Measurements from ENCODE around the gene DAB1.

The DAB1 gene

DNA sequence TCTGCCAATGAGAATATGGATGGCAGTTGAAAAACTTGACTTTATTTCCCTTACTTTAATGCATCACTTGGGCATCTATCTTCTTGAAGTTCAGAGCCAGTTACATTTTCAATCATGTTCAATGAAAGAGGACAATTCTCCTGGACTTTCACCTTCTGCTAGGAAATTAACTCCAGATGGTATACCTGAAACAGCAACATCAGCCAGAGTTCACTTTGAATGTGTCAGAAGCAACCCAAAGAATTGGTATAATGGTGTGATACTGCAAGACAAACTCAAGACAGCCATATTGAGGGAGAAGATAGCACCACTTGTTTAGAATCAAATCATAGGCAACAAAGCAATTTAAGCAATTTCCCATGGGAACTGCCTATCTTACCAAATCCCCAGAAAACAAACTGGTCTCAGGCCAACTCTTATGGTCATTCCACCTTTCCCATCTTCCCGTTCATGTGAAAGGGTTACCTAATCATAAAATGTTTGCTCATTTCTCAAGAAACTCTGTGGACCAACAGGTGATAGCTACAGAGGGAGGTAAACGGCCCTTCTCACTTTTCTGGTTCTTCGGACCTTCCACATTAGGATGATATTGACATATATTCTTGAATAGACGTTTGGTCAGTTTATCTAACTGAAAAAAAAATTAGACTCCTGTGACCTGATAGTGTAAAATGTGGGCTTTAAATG is 428.3 kb downstream of the DAB1 start:
- Histone ChIP-seq H3K27me3 (ENCODE audit: insufficient read depth, low read length) (no peaks in the 10 kb centered on the region), H3K9me3 (ENCODE audit: insufficient read depth, low read depth, low read length) (no peaks in the 10 kb centered on the region), H3K36me3 (ENCODE audit: insufficient read depth, low read length) (no peaks in the 10 kb centered on the region), H3K9ac (ENCODE audit: low read depth, low read length) (no peak overlapping the region), H3K4me1 (ENCODE audit: insufficient read depth, low read length) (peaks cover 14% of the 10 kb centered on the region), H3K27ac (ENCODE audit: low read depth, low read length) (no peak overlapping the region), H3K4me3 (ENCODE audit: low read length) (no peak overlapping the region)
- 94% methylated on average over 4 of the region's 4 CpGs for WGBS

DNA sequence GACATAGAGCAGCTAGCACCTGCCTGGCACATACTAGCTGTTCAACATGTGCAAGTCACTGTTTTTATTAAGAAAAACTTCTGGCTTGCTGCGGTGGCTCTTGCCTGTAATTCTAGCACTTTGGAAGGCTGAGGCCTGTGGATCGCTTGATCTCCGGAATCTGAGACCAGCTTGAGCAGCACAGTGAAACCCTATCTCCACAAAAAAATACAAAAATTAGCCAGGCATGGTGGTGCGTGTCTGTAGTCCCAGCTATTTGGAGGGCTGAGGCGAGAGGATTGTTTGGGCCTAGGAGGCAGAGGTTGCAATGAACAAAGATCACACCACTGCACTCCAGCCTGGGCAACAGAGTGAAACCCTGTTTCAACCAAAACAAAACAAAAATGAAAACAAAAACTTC is 430.4 kb downstream of the DAB1 start:
- Histone ChIP-seq H3K9me3 (ENCODE audit: insufficient read depth, low read depth, low read length) (no peaks in the 10 kb centered on the region), H3K27me3 (ENCODE audit: insufficient read depth, low read length) (no peaks in the 10 kb centered on the region), H3K27ac (ENCODE audit: low read depth, low read length) (no peak overlapping the region), H3K9ac (ENCODE audit: low read depth, low read length) (no peak overlapping the region), H3K4me1 (ENCODE audit: insufficient read depth, low read length) (peaks cover 14% of the 10 kb centered on the region), H3K4me3 (ENCODE audit: low read length) (no peak overlapping the region), H3K36me3 (ENCODE audit: insufficient read depth, low read length) (no peaks in the 10 kb centered on the region)
- WGBS: 92% methylated on average over 5 of the region's 5 CpGs

- peaks cover 14% of the 10 kb centered on the region for H3K4me1 ChIP-seq (ENCODE audit: insufficient read depth, low read length)
- no peak overlapping the region for H3K9ac ChIP-seq (ENCODE audit: low read depth, low read length)
- 90% methylated on average over 14 of the region's 15 CpGs for WGBS
- H3K27ac ChIP-seq (ENCODE audit: low read depth, low read length): no peak overlapping the region
- H3K27me3 ChIP-seq (ENCODE audit: insufficient read depth, low read length): no peaks in the 10 kb centered on the region
- H3K4me3 ChIP-seq (ENCODE audit: low read length): no peak overlapping the region
- no peaks in the 10 kb centered on the region for H3K9me3 ChIP-seq (ENCODE audit: insufficient read depth, low read depth, low read length)
- H3K36me3 ChIP-seq (ENCODE audit: insufficient read depth, low read length): no peaks in the 10 kb centered on the region
Measured at GRCh38 chr1:56992318-56993125, 431.3 kb downstream of the DAB1 start.

DNA sequence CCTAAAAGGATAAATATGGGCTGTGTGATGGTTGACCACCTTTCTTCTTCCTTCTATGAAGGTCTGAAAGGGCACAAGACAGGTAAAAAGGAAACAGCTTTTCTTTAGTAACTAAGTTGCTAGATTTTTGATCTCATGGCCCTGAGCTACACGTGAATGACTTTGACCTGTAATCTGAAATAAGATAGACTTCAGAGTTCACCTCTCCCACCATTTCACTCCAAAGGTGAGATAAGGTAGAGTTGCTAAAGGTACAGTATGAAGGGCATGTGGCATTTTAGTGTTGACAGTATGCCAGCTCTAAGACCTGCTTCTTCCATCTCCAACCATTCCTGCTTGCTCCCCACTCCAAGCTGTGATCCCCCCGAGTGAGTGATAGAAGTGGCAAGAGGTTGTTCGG is 432.3 kb downstream of the DAB1 start:
- Histone ChIP-seq H3K27ac (ENCODE audit: low read depth, low read length) (no peak overlapping the region), H3K9me3 (ENCODE audit: insufficient read depth, low read depth, low read length) (no peaks in the 10 kb centered on the region), H3K9ac (ENCODE audit: low read depth, low read length) (no peak overlapping the region), H3K4me1 (ENCODE audit: insufficient read depth, low read length) (peaks cover 14% of the 10 kb centered on the region), H3K27me3 (ENCODE audit: insufficient read depth, low read length) (no peaks in the 10 kb centered on the region), H3K36me3 (ENCODE audit: insufficient read depth, low read length) (no peaks in the 10 kb centered on the region), H3K4me3 (ENCODE audit: low read length) (no peak overlapping the region)
- 94% methylated on average over 3 of the region's 3 CpGs for WGBS

DNA sequence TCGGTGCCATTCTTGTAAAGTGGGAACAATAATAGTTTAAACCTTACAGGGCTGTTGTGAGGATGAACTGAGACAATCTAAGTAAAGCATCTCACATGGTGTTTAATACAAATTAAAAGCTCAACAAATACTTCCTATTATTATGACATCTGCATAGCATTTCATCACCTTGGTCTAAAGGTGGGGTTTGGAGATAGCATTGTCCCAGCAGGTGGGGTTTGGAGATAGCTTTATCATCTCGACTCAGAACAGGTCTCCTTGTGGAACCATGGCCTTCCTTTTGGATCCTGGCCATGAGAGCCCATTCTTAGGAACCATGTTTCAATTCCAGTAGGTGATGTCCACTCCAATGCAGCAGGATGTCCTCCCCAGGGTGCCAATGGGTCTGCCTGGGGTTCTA is 437.5 kb downstream of the DAB1 start:
- 98% methylated on average over 2 of the region's 2 CpGs for WGBS
- Histone ChIP-seq H3K36me3 (ENCODE audit: insufficient read depth, low read length) (no peaks in the 10 kb centered on the region), H3K4me1 (ENCODE audit: insufficient read depth, low read length) (no peaks in the 10 kb centered on the region), H3K9ac (ENCODE audit: low read depth, low read length) (no peak overlapping the region), H3K27ac (ENCODE audit: low read depth, low read length) (no peak overlapping the region), H3K9me3 (ENCODE audit: insufficient read depth, low read depth, low read length) (no peaks in the 10 kb centered on the region), H3K27me3 (ENCODE audit: insufficient read depth, low read length) (no peaks in the 10 kb centered on the region), H3K4me3 (ENCODE audit: low read length) (no peak overlapping the region)

- H3K36me3 ChIP-seq (ENCODE audit: insufficient read depth, low read length): no peaks in the 10 kb centered on the region
- 90% methylated on average over 2 of the region's 2 CpGs for WGBS
- H3K27me3 ChIP-seq (ENCODE audit: insufficient read depth, low read length): no peaks in the 10 kb centered on the region
- H3K4me3 ChIP-seq (ENCODE audit: low read length): no peak overlapping the region
- no peak overlapping the region for H3K9ac ChIP-seq (ENCODE audit: low read depth, low read length)
- H3K4me1 ChIP-seq (ENCODE audit: insufficient read depth, low read length): no peaks in the 10 kb centered on the region
- no peaks in the 10 kb centered on the region for H3K9me3 ChIP-seq (ENCODE audit: insufficient read depth, low read depth, low read length)
- no peak overlapping the region for H3K27ac ChIP-seq (ENCODE audit: low read depth, low read length)
Measured at GRCh38 chr1:56985857-56986256, 438.0 kb downstream of the DAB1 start.

GRCh38 chr1:56983484-56983883 is 440.4 kb downstream of the DAB1 start:
- 83% methylated on average over 6 of the region's 6 CpGs for WGBS
- Histone ChIP-seq H3K9ac (ENCODE audit: low read depth, low read length) (no peak overlapping the region), H3K4me1 (ENCODE audit: insufficient read depth, low read length) (no peaks in the 10 kb centered on the region), H3K9me3 (ENCODE audit: insufficient read depth, low read depth, low read length) (no peaks in the 10 kb centered on the region), H3K36me3 (ENCODE audit: insufficient read depth, low read length) (no peaks in the 10 kb centered on the region), H3K27me3 (ENCODE audit: insufficient read depth, low read length) (no peaks in the 10 kb centered on the region), H3K4me3 (ENCODE audit: low read length) (no peak overlapping the region), H3K27ac (ENCODE audit: low read depth, low read length) (no peak overlapping the region)

DNA sequence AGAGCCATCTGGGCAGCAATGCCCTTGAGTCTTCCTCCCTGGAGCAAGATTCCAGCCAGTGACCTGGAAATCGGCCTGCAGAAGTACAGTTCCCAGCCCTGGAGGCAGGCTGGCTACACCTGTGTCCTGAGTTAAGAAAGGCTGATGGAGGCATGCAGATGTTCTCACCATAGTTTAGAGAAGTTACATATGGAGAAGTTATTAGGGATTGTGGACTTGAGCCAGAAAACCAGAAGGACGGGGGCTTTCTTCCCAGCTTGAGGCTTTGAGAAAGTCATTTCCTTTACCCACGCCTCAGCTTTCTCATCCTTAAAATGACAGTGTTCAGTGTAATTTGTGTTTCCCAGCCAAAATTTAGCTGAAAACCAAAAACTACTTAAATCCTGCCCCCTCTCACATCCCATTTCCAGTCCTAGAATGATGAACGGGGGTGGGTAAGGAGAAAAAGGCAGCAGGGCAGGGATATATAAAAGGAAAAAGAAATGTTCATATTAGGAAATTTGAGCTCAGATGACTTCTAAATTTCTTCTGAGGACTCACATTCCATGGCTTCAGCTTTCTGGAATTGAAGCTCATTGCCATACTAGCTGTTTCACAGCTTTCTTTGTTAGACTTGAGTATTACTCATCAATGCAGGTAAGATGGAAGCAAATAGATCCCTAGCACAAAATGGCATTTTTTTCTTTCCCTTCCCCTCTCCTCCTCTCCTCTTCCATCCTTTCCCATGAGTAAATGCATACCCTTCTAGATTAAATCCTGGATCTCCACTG is 443.7 kb downstream of the DAB1 start:
- Histone ChIP-seq H3K9ac (ENCODE audit: low read depth, low read length) (no peak overlapping the region), H3K36me3 (ENCODE audit: insufficient read depth, low read length) (no peaks in the 10 kb centered on the region), H3K27me3 (ENCODE audit: insufficient read depth, low read length) (no peaks in the 10 kb centered on the region), H3K27ac (ENCODE audit: low read depth, low read length) (no peak overlapping the region), H3K9me3 (ENCODE audit: insufficient read depth, low read depth, low read length) (no peaks in the 10 kb centered on the region), H3K4me1 (ENCODE audit: insufficient read depth, low read length) (no peaks in the 10 kb centered on the region), H3K4me3 (ENCODE audit: low read length) (no peak overlapping the region)
- 95% methylated on average over 3 of the region's 4 CpGs for WGBS

DNA sequence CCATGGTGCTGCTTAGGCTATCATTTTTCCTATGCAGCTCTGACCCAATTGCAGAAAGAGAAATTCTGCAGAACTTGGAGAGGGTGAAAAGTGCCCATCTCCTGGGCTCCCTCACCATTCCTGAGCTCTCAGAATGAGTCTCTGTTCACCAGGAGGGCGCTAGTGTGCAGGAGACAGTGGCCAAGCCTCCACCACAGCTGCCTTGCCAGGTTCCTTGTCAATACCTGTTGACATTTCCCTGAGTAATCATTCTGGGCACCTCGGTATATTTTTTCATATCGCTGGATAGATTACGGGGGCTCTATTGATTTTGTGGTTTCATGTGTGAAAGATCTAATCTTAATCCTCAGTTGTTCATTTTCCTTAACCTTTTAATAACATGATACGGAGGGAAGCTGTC is 445.0 kb downstream of the DAB1 start:
- 92% methylated on average over 3 of the region's 5 CpGs for WGBS
- H3K27me3 ChIP-seq (ENCODE audit: insufficient read depth, low read length): no peaks in the 10 kb centered on the region
- no peaks in the 10 kb centered on the region for H3K4me1 ChIP-seq (ENCODE audit: insufficient read depth, low read length)
- H3K36me3 ChIP-seq (ENCODE audit: insufficient read depth, low read length): no peaks in the 10 kb centered on the region
- H3K27ac ChIP-seq (ENCODE audit: low read depth, low read length): no peak overlapping the region
- H3K4me3 ChIP-seq (ENCODE audit: low read length): no peak overlapping the region
- no peaks in the 10 kb centered on the region for H3K9me3 ChIP-seq (ENCODE audit: insufficient read depth, low read depth, low read length)
- no peak overlapping the region for H3K9ac ChIP-seq (ENCODE audit: low read depth, low read length)

DNA sequence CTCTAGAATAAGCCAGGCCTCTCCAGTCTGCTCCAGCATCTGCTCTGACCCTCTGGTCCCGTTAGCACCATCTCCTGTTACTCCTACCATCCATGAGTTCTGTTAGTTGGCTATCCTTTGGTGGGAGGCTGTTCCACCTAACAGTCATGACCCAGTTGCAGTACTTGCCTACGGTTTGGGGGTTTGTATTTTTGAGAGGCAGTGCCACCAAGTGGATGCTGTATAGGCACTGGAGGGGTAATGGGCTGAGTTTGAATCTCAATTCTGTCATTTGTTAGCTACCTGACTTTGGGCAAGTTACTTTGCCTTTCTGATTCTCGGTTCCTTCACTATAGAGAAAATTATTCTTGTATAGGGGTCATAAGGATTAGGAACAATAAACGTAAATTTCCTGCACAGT is 445.9 kb downstream of the DAB1 start:
- 86% methylated on average over 3 of the region's 4 CpGs for WGBS
- H3K27me3 ChIP-seq (ENCODE audit: insufficient read depth, low read length): no peaks in the 10 kb centered on the region
- no peak overlapping the region for H3K9ac ChIP-seq (ENCODE audit: low read depth, low read length)
- no peaks in the 10 kb centered on the region for H3K36me3 ChIP-seq (ENCODE audit: insufficient read depth, low read length)
- H3K4me3 ChIP-seq (ENCODE audit: low read length): no peak overlapping the region
- H3K4me1 ChIP-seq (ENCODE audit: insufficient read depth, low read length): no peaks in the 10 kb centered on the region
- H3K9me3 ChIP-seq (ENCODE audit: insufficient read depth, low read depth, low read length): no peaks in the 10 kb centered on the region
- H3K27ac ChIP-seq (ENCODE audit: low read depth, low read length): no peak overlapping the region

GRCh38 chr1:56975446-56975845 is 448.4 kb downstream of the DAB1 start:
- Histone ChIP-seq H3K27ac (ENCODE audit: low read depth, low read length) (no peak overlapping the region), H3K36me3 (ENCODE audit: insufficient read depth, low read length) (no peaks in the 10 kb centered on the region), H3K9me3 (ENCODE audit: insufficient read depth, low read depth, low read length) (no peaks in the 10 kb centered on the region), H3K4me3 (ENCODE audit: low read length) (no peak overlapping the region), H3K27me3 (ENCODE audit: insufficient read depth, low read length) (no peaks in the 10 kb centered on the region), H3K9ac (ENCODE audit: low read depth, low read length) (no peak overlapping the region), H3K4me1 (ENCODE audit: insufficient read depth, low read length) (no peaks in the 10 kb centered on the region)
- WGBS: 94% methylated on average over 4 of the region's 4 CpGs

Data from HUES64 (cell line).